ENCODE results near the gene PICALM.
"Not testable (repeated sequence)": the region's sequence is repeated elsewhere in the genome, so short reads cannot be mapped to it uniquely, and the experiment has no call there.

PICALM gene

DNA sequence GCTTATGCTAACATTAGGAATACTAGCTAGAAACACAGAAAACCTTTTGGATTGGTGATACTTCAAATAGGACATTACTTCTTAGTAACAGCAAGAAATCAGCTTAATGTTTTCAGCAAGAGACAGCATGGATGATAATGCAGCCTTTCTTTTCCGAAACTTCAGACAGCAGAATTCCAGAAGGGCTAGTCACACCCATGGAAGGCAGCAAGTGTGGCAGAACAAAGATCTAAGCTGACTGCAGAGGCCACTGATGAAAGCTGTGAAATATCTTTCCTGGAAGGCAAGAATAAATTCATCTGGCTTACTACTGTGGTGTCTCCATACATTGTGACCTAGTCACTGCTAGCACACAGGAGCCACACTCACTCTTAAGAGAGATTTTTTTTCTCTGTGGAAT, 113.4 kb downstream of the PICALM start:
- Histone ChIP-seq H2AFZ (ENCODE audit: low read depth, low read length) (no peak overlapping the region), H3K9ac (ENCODE audit: low read depth, low read length) (no peak overlapping the region), H3K9me3 (ENCODE audit: insufficient read depth, low read length, severe bottlenecking) (no peaks in the 10 kb centered on the region), H3K4me2 (ENCODE audit: insufficient read depth, low read length) (no peak overlapping the region), H3K27me3 (ENCODE audit: insufficient read depth, low read length, poor library complexity) (no peaks in the 10 kb centered on the region), H3K4me1 (ENCODE audit: insufficient read depth, low read length) (no peaks in the 10 kb centered on the region), H3K36me3 (ENCODE audit: insufficient read depth, low read length) (peaks cover 54% of the 10 kb centered on the region), H3K4me3 (ENCODE audit: low read depth in 1 of 2, low read length in 2 of 2) (no peak overlapping the region), H3K79me2 (ENCODE audit: insufficient read depth, low read length) (no peaks in the 10 kb centered on the region), H3K27ac (ENCODE audit: low read length) (no peak overlapping the region), H4K20me1 (ENCODE audit: insufficient read depth, low read length) (no peaks in the 10 kb centered on the region)
- DNase-seq: no peak
- TF ChIP-seq, protein P1, sequence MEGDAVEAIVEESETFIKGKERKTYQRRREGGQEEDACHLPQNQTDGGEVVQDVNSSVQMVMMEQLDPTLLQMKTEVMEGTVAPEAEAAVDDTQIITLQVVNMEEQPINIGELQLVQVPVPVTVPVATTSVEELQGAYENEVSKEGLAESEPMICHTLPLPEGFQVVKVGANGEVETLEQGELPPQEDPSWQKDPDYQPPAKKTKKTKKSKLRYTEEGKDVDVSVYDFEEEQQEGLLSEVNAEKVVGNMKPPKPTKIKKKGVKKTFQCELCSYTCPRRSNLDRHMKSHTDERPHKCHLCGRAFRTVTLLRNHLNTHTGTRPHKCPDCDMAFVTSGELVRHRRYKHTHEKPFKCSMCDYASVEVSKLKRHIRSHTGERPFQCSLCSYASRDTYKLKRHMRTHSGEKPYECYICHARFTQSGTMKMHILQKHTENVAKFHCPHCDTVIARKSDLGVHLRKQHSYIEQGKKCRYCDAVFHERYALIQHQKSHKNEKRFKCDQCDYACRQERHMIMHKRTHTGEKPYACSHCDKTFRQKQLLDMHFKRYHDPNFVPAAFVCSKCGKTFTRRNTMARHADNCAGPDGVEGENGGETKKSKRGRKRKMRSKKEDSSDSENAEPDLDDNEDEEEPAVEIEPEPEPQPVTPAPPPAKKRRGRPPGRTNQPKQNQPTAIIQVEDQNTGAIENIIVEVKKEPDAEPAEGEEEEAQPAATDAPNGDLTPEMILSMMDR (IDR thresholded peaks at IDR 0.05; ENCODE audit: borderline replicate concordance, extremely low read depth, low read length, poor library complexity, severe bottlenecking): no peak
- TF ChIP-seq EZH2 (IDR thresholded peaks at IDR 0.05; ENCODE audit: borderline replicate concordance, low read depth, low read length, severe bottlenecking): no peak
- no peak for ATAC-seq (ENCODE audit: insufficient read depth, low read depth)

DNA sequence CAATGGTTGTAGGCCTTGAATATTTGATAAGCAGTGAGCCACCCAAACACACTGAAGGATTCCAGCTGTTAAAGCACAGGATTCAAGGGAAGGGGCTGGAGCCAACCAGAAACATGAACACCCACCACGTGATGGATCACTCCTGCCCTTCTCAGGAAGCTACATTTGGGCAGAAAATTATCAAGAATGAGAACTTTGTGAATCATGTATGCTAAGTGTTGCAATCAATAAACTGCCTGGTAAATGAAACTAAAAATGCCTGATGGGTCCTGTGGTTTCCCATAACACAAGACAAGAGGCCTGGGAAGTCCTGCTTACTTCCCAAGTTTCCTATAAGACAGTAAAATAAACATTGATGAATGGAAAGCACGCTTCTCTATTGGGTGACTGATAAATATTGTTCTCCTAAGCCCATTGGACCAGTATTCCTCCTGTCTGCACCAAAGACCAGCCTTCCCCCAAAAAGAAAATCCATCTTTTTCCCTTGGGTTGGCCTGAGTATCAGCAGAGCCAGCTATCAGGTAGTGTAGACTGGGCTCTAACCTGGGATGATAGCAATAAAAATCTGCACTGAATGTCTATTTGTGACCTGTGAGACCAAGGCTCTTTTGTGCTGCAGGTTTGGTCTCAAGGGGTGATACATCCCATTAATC, 115.3 kb downstream of the PICALM start:
- H2AFZ ChIP-seq (ENCODE audit: low read depth, low read length): no peak overlapping the region
- DNase-seq (no peak), ATAC-seq (ENCODE audit: insufficient read depth, low read depth) (no peak)
- TF ChIP-seq, protein P1 (IDR thresholded peaks at IDR 0.05; ENCODE audit: borderline replicate concordance, extremely low read depth, low read length, poor library complexity, severe bottlenecking): no peak
- TF ChIP-seq EZH2 (IDR thresholded peaks at IDR 0.05; ENCODE audit: borderline replicate concordance, low read depth, low read length, severe bottlenecking): no peak
- H3K9ac ChIP-seq (ENCODE audit: low read depth, low read length): no peak overlapping the region
- no peaks in the 10 kb centered on the region for H4K20me1 ChIP-seq (ENCODE audit: insufficient read depth, low read length)
- no peaks in the 10 kb centered on the region for H3K9me3 ChIP-seq (ENCODE audit: insufficient read depth, low read length, severe bottlenecking)
- H3K4me1 ChIP-seq (ENCODE audit: insufficient read depth, low read length): no peaks in the 10 kb centered on the region
- H3K36me3 ChIP-seq (ENCODE audit: insufficient read depth, low read length): peaks cover 39% of the 10 kb centered on the region
- H3K27me3 ChIP-seq (ENCODE audit: insufficient read depth, low read length, poor library complexity): no peaks in the 10 kb centered on the region
- H3K79me2 ChIP-seq (ENCODE audit: insufficient read depth, low read length): no peaks in the 10 kb centered on the region
- H3K4me3 ChIP-seq (ENCODE audit: low read depth in 1 of 2, low read length in 2 of 2): no peak overlapping the region
- no peak overlapping the region for H3K27ac ChIP-seq (ENCODE audit: low read length)
- H3K4me2 ChIP-seq (ENCODE audit: insufficient read depth, low read length): no peak overlapping the region

DNA sequence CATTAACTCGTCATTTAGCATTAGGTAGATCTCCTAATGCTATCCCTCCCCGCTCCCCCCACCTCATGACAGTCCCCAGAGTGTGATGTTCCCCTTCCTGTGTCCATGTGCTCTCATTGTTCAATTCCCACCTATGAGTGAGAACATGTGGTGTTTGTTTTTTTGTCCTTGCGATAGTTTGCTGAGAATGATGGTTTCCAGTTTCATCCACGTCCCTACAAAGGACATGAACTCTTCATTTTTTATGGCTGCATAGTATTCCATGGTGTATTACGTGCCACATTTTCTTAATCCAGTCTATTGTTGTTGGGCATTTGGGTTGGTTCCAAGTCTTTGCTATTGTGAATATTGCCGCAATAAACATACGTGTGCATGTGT, 116.8 kb downstream of the PICALM start:
- H3K27ac ChIP-seq (ENCODE audit: low read length); H3K27me3 ChIP-seq (ENCODE audit: insufficient read depth, low read length, poor library complexity); H4K20me1 ChIP-seq (ENCODE audit: insufficient read depth, low read length); H3K9me3 ChIP-seq (ENCODE audit: insufficient read depth, low read length, severe bottlenecking); H2AFZ ChIP-seq (ENCODE audit: low read depth, low read length); ATAC-seq (ENCODE audit: insufficient read depth, low read depth); H3K9ac ChIP-seq (ENCODE audit: low read depth, low read length); DNase-seq; H3K4me1 ChIP-seq (ENCODE audit: insufficient read depth, low read length); H3K4me3 ChIP-seq (ENCODE audit: low read depth in 1 of 2, low read length in 2 of 2); H3K79me2 ChIP-seq (ENCODE audit: insufficient read depth, low read length); H3K4me2 ChIP-seq (ENCODE audit: insufficient read depth, low read length): not testable (repeated sequence)
- peaks cover 28% of the 10 kb centered on the region for H3K36me3 ChIP-seq (ENCODE audit: insufficient read depth, low read length)

DNA sequence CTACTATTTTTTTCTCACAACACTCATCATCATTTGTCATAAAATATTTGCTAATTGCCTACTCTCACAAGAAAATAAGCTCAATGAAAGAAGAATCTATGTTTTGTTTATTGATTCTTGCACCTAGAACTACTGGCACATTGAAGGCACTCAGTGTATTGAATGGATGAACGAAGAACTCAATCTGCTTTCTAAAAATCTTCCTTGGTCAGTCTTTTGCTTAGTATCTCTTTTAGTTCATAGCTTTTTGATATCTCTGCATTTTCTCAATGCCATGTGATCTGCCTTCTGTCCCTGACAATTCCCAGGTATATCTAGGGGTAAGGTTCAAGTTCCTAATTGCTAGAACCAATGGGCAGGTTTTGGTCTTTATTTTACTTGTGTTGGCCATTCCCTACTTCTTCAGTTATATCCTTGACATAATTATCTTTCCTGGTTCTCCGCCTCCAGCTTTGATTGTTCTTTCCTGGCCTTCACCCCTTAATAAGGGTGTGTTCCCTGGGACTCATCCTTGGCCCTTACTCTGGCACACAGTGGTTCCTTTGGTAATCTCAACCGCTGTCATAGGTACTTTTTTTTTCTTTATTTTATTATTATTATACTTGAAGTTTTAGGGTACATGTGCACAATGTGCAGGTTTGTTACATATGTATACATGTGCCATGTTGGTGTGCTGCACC, 117.3 kb downstream of the PICALM start:
- H2AFZ ChIP-seq (ENCODE audit: low read depth, low read length): no peak overlapping the region
- no peak overlapping the region for H3K9ac ChIP-seq (ENCODE audit: low read depth, low read length)
- no peaks in the 10 kb centered on the region for H3K4me1 ChIP-seq (ENCODE audit: insufficient read depth, low read length)
- no peak overlapping the region for H3K4me3 ChIP-seq (ENCODE audit: low read depth in 1 of 2, low read length in 2 of 2)
- H3K9me3 ChIP-seq (ENCODE audit: insufficient read depth, low read length, severe bottlenecking): no peaks in the 10 kb centered on the region
- no peak overlapping the region for H3K4me2 ChIP-seq (ENCODE audit: insufficient read depth, low read length)
- no peaks in the 10 kb centered on the region for H3K79me2 ChIP-seq (ENCODE audit: insufficient read depth, low read length)
- no peak overlapping the region for H3K27ac ChIP-seq (ENCODE audit: low read length)
- TF ChIP-seq, protein P1 (IDR thresholded peaks at IDR 0.05; ENCODE audit: borderline replicate concordance, extremely low read depth, low read length, poor library complexity, severe bottlenecking): no peak
- no peak for TF ChIP-seq EZH2 (IDR thresholded peaks at IDR 0.05; ENCODE audit: borderline replicate concordance, low read depth, low read length, severe bottlenecking)
- no peaks in the 10 kb centered on the region for H3K27me3 ChIP-seq (ENCODE audit: insufficient read depth, low read length, poor library complexity)
- H4K20me1 ChIP-seq (ENCODE audit: insufficient read depth, low read length): no peaks in the 10 kb centered on the region
- no peak for DNase-seq
- ATAC-seq (ENCODE audit: insufficient read depth, low read depth): no peak
- peaks cover 22% of the 10 kb centered on the region for H3K36me3 ChIP-seq (ENCODE audit: insufficient read depth, low read length)
